HEK293T (cell line): ENCODE measurements around the gene JARID2.

Experiments used
- ELF4 ChIP-seq: fragments of 450-650 bp; IDR thresholded peaks from 2 replicates; pipeline ENCODE4 v1.6.1; 2017; ENCODE audit warnings: antibody characterized with exemption
- FOXA1 ChIP-seq: fragments of 450-650 bp; IDR thresholded peaks from 2 replicates; pipeline ENCODE4 v1.6.1; 2016; ENCODE audit warnings: mild to moderate bottlenecking
- FOXM1 ChIP-seq: fragments of 450-650 bp; IDR thresholded peaks from 2 replicates; pipeline ENCODE4 v1.6.1; 2017; ENCODE audit warnings: mild to moderate bottlenecking, borderline replicate concordance
- TARDBP ChIP-seq: fragments of 450-650 bp; IDR thresholded peaks from 2 replicates; pipeline ENCODE4 v1.6.1; 2016

- no peak for TF ChIP-seq TARDBP
- TF ChIP-seq FOXA1: no peak
- no peak for TF ChIP-seq FOXM1
- no peak for TF ChIP-seq ELF4
Measured at GRCh38 chr6:15447546-15448267, 201.8 kb downstream of the JARID2 start.
